HG03159 (cell line): ENCODE results near the gene APBB1.
"Not testable (repeated sequence)": the region's sequence is repeated elsewhere in the genome, so short reads cannot be mapped to it uniquely, and the experiment has no call there.

Experiments used
- ATAC-seq: cut with Tn5 transposase; IDR thresholded peaks from one replicate; pipeline ENCODE4 v1.9.1; 2021; ENCODE audit warnings: mild to moderate bottlenecking, moderate library complexity; ENCODE audit not compliant: unreplicated experiment

APBB1 gene

GRCh38 chr11:6392251-6392650, 26.6 kb downstream of the APBB1 start:
- not testable (repeated sequence) for ATAC-seq

GRCh38 chr11:6391537-6392134, 27.3 kb downstream of the APBB1 start:
- no peak for ATAC-seq

- no peak for ATAC-seq
Measured at GRCh38 chr11:6390718-6391469, 28.0 kb downstream of the APBB1 start.

- peak; percentile 97 for ATAC-seq
Measured at GRCh38 chr11:6389905-6390717, 28.8 kb downstream of the APBB1 start, which contains the start of gene SMPD1. Gene SMPD1 (plus strand): TSS chr11:6390474. CDS start chr11:6390599, 125 bp downstream.

- no peak for ATAC-seq
Measured at GRCh38 chr11:6388748-6389147, 30.1 kb downstream of the APBB1 start.

- ATAC-seq, result no peak
Measured at GRCh38 chr11:6387811-6388599, 30.9 kb downstream of the APBB1 start.

GRCh38 chr11:6385046-6385777, 33.7 kb downstream of the APBB1 start:
- ATAC-seq, result no peak

- ATAC-seq, result no peak
Measured at GRCh38 chr11:6378640-6378989, 40.3 kb downstream of the APBB1 start.

- ATAC-seq, result no peak
Measured at GRCh38 chr11:6377902-6378639, 40.8 kb downstream of the APBB1 start.

GRCh38 chr11:6371825-6372224, 47.1 kb downstream of the APBB1 start:
- no peak for ATAC-seq

GRCh38 chr11:6365659-6366058, 53.2 kb downstream of the APBB1 start:
- no peak for ATAC-seq

GRCh38 chr11:6362873-6363678, 55.8 kb downstream of the APBB1 start:
- peak; percentile 94 for ATAC-seq

- ATAC-seq, result no peak
Measured at GRCh38 chr11:6362185-6362872, 56.6 kb downstream of the APBB1 start.

- ATAC-seq, result no peak
Measured at GRCh38 chr11:6360183-6360582, 58.7 kb downstream of the APBB1 start.

- no peak for ATAC-seq
Measured at GRCh38 chr11:6357222-6357621, 61.7 kb downstream of the APBB1 start.

- no peak for ATAC-seq
Measured at GRCh38 chr11:6356503-6357055, 62.3 kb downstream of the APBB1 start.

- ATAC-seq, result no peak
Measured at GRCh38 chr11:6354651-6355485, 64.0 kb downstream of the APBB1 start.
